ENCODE data around the gene EXOC7.

EXOC7 gene

GRCh38 chr17:76142585-76143041 lies 39.0 kb upstream of the EXOC7 start:
- Histone ChIP-seq H3K4me3 (ENCODE audit: low read depth in 1 of 2, low read length in 1 of 2) (no peak overlapping the region), H3K9me3 (no peaks in the 10 kb centered on the region), H3K27ac (no peak overlapping the region), H3K36me3 (no peaks in the 10 kb centered on the region), H3K27me3 (peaks cover 57% of the 10 kb centered on the region), H3K4me1 (ENCODE audit: control insufficient read depth in 1 of 2, insufficient read depth in 1 of 2, low read depth in 1 of 2, low read length in 1 of 2) (peaks cover 45 to 49% of the 10 kb centered on the region in 2 experiments)
- no peak for TF ChIP-seq CTCF (IDR thresholded peaks at IDR 0.05)

- TF ChIP-seq CTCF (IDR thresholded peaks at IDR 0.05): no peak
- Histone ChIP-seq H3K36me3 (no peaks in the 10 kb centered on the region), H3K9me3 (no peaks in the 10 kb centered on the region), H3K4me3 (ENCODE audit: low read depth in 1 of 2, low read length in 1 of 2) (no peak overlapping the region), H3K4me1 (ENCODE audit: control insufficient read depth in 1 of 2, insufficient read depth in 1 of 2, low read depth in 1 of 2, low read length in 1 of 2) (peaks cover 45 to 49% of the 10 kb centered on the region in 2 experiments), H3K27me3 (peaks cover 62% of the 10 kb centered on the region), H3K27ac (no peak overlapping the region)
Observed at GRCh38 chr17:76142039-76142584, 38.5 kb upstream of the EXOC7 start.

DNA sequence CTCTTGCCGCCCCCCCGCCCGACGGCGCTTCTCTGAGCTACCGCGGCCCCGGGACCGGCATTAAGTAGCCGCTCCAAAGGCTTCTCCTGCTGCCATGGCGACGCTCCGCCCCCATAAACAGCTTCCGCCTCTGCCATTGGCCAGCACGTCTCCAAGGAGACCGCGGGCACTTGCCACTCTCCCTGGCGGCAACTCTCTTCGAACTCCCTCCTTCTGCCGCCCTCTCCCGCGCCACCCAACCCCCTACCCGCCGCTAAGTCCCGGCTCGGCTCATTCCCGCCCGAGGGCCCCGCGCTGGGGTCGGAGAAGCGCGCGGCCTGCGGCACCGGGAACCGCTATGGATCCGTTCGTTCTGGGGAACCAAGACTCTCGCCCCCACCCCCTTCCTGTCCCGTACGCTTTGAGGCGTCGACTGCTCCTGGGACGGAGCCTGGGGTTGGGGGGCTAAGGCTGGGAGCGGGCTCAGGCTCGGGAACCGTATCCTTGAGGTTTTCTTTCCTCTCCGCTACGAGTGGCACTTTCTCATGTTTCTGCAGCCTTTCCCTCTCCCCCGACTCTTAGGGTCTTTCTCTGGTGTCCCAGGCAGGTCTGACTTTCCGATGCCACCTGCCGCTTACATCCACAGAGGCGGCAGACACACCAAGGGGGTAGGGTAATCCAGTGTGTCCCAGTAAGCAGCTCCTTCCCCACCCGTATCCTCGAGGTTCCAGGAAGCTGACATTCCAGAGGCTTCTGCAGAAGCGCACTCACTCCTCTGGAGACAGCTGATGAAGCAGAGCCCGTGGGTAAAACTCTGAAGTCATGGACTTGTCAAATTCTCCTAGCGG lies 37.8 kb upstream of the EXOC7 start, which contains the start of gene FOXJ1:
Gene FOXJ1, minus strand, starts transcription at position 34 of the 827 bp plus-strand sequence. CDS start 850 bp downstream, outside the sequence.
- TF ChIP-seq CTCF (IDR thresholded peaks at IDR 0.05): peak; percentile 24
- no peak within 1 kb of the TSS for H3K27ac ChIP-seq
- no peaks in the 10 kb centered on the region for H3K9me3 ChIP-seq
- H3K27me3 ChIP-seq: peaks cover 66% of the 10 kb centered on the region
- H3K36me3 ChIP-seq: no peaks in the 10 kb centered on the region
- H3K4me1 ChIP-seq (ENCODE audit: control insufficient read depth in 1 of 2, insufficient read depth in 1 of 2, low read depth in 1 of 2, low read length in 1 of 2): peaks cover 45 to 49% of the 10 kb centered on the region in 2 experiments
- peak within 1 kb of the TSS; percentile 60 to 67 for H3K4me3 ChIP-seq (ENCODE audit: low read depth in 1 of 2, low read length in 1 of 2)

GRCh38 chr17:76140661-76141211 lies 37.1 kb upstream of the EXOC7 start:
- Histone ChIP-seq H3K27ac (no peak overlapping the region), H3K36me3 (no peaks in the 10 kb centered on the region), H3K9me3 (no peaks in the 10 kb centered on the region), H3K27me3 (peaks cover 66% of the 10 kb centered on the region), H3K4me3 (ENCODE audit: low read depth in 1 of 2, low read length in 1 of 2) (peak overlapping the region; percentile 60 to 67), H3K4me1 (ENCODE audit: control insufficient read depth in 1 of 2, insufficient read depth in 1 of 2, low read depth in 1 of 2, low read length in 1 of 2) (peaks cover 40 to 44% of the 10 kb centered on the region in 2 experiments)
- TF ChIP-seq CTCF (IDR thresholded peaks at IDR 0.05): no peak

DNA sequence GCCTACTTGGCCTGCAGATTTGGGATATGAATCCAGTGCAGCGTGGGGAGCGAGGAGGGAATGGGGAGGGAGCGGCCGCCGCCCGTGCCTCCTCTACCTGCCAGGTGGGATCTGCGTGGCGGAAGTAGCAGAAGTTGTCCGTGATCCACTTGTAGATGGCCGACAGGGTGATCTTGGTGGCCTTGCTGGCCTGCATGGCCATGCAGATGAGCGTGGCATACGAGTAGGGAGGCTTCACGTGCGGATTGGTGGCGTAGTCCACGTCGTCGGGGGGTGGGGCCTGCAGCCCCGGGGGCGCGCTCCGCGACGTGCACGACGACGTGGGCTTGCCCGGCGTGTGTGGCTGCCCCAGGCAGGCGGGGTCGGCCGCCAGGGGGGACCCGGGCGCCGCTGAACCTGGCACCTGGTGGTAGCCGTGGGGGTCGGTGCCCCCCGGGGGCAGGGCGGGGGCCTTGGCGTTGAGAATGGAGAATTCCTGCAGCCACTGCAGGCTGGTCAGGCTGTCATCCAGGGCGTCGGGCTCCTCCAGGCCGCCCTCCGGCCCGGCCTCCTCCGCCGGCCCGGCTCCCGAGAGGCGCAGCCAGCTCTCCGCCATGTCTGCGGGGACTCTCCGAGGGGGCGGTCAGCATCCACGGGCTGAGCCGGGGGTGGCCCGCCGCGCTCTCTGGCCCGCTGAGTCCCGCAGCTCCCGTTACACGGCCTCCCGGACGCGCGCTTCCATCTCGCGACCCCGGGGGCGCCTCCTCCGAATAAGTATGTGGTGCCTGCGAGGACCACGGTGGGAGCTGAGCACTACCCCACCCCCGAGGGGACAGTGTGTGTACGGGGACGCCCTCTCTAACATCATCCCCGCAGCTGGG lies 36.4 kb upstream of the EXOC7 start:
- H3K4me3 ChIP-seq (ENCODE audit: low read depth in 1 of 2, low read length in 1 of 2): peak overlapping the region in 1 of 2 experiments; percentile 3
- no peaks in the 10 kb centered on the region for H3K9me3 ChIP-seq
- no peak for TF ChIP-seq CTCF (IDR thresholded peaks at IDR 0.05)
- peaks cover 33 to 37% of the 10 kb centered on the region in 2 experiments for H3K4me1 ChIP-seq (ENCODE audit: control insufficient read depth in 1 of 2, insufficient read depth in 1 of 2, low read depth in 1 of 2, low read length in 1 of 2)
- peaks cover 66% of the 10 kb centered on the region for H3K27me3 ChIP-seq
- H3K36me3 ChIP-seq: no peaks in the 10 kb centered on the region
- H3K27ac ChIP-seq: no peak overlapping the region

Data from neutrophil (primary cell).